IPS-11a (cell line): ENCODE data around the gene KIF4B.
"Not testable (repeated sequence)": the region's sequence is repeated elsewhere in the genome, so short reads cannot be mapped to it uniquely, and the experiment has no call there.

Experiments used
- H3K4me3 ChIP-seq: one replicate; pipeline ENCODE4 v1.5.1; 2013; ENCODE audit warnings: low read depth, low read length, control low read depth

KIF4B gene

GRCh38 chr5:155013526-155013925 lies at the start of gene KIF4B:
Gene KIF4B (plus strand): TSS chr5:155013755. CDS start chr5:155013860, 105 bp downstream.
- H3K4me3 ChIP-seq: no peak within 1 kb of the TSS

- no peak overlapping the region for H3K4me3 ChIP-seq
Measured at GRCh38 chr5:154966081-154966841, 47.3 kb upstream of the KIF4B start.

DNA sequence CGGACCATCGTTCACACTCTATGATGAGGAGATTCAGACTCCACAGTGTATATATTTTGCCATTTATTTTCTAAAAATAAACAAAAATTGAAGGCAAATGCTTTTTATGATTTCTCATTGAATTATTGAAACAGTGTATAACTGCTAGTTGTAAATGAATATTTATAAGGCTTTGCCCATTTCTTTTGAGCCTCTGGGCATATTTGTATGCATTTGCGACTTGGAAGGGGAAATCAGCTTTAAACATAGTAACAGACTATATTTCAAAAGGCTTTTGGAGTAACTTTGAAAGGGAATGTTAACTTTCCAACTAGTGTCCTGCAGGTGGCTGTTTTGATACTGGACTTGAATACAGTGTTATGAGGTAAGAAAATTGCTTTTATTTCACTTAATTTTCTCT lies 46.7 kb upstream of the KIF4B start:
- no peak overlapping the region for H3K4me3 ChIP-seq

DNA sequence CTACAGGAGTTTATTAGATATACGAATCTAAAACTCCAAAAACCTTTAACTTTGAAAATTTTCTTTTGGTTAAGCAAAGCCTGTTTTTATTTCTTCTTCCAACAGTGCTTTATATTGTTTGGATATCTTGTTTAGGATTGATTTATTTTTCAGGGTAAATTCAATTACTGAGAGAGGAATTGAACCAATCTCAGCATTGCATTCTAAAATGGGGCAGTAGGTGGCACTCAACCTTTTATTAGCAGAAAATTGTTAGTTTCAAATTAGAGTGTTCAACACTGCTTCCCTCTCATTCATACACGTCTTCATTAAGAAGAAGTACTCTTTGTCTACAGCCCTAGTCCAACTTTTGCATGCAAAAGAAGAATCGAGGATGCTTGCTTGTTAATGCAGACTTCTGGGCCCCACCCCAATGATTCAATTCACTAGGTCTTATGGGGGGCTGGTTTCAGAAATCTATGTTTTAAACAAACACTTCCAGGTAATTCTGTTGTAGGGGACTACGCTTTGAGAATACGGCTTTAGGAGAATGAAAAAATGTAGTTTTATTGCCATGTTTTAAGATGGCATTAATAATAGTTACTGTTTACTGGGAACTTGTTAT lies 46.0 kb upstream of the KIF4B start:
- H3K4me3 ChIP-seq: no peak overlapping the region

- H3K4me3 ChIP-seq: no peak overlapping the region
Measured at GRCh38 chr5:154968953-154969352, 44.6 kb upstream of the KIF4B start.

DNA sequence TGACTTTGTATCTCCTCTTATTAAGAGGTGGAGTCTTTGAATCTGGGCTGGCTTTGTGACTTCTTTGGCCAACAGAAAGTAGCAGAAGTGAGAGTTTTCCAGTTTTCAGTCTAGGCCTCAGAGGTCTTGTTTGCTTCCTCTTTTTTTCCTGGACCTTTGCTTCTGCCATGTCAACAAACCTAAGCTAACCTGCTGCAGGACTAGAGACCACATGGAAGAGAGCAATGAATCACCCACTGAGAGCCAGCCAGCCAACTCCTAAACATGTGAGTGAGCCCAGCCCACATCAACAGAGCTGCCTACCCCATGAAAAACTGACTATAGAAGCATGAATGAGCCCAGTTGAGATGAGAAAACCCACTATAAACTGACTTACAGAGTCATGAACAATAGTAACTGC lies 42.8 kb upstream of the KIF4B start:
- H3K4me3 ChIP-seq: no peak overlapping the region

GRCh38 chr5:154971501-154971900 lies 42.1 kb upstream of the KIF4B start:
- H3K4me3 ChIP-seq: no peak overlapping the region

GRCh38 chr5:154972476-154973080 lies 41.0 kb upstream of the KIF4B start:
- no peak overlapping the region for H3K4me3 ChIP-seq

GRCh38 chr5:154976082-154976481 lies 37.5 kb upstream of the KIF4B start:
- not testable (repeated sequence) for H3K4me3 ChIP-seq

DNA sequence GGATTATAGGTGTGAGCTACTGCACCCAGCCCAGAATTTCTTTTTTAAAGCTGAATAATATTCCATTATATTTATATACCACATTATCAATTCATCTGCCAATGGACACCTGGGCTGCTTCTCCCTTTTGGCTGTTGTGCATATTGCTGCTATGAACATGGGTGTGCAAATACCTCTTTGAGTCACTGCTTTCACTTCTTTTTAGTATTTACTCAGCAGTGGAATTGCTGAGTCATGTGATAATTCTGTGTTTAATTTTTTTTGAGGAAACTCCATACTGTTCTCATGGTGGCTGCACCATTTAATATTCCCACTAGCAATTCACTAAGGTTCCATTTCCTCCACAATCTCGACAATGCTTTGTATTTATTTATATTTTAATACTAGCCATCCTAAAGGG lies 36.1 kb upstream of the KIF4B start:
- H3K4me3 ChIP-seq: no peak overlapping the region

DNA sequence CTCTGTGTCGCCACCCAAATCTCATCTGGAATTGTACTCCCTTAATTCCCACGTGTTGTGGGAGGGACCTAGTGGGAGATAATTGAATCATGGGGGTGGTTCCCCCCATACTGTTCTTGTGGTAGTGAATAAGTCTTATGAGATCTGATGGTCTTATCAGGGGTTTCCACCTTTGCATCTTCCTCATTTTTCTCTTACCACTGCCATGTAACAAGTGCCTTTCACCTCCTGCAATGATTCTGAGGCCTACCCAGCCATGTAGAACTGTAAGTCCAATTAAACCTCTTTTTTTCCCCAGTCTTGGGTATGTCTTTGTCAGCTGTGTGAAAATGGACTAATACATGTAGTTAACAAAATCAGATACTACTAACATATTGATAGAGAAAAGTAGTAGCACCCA lies 35.3 kb upstream of the KIF4B start:
- H3K4me3 ChIP-seq: not testable (repeated sequence)

GRCh38 chr5:154984946-154985516 lies 28.5 kb upstream of the KIF4B start:
- no peak overlapping the region for H3K4me3 ChIP-seq

DNA sequence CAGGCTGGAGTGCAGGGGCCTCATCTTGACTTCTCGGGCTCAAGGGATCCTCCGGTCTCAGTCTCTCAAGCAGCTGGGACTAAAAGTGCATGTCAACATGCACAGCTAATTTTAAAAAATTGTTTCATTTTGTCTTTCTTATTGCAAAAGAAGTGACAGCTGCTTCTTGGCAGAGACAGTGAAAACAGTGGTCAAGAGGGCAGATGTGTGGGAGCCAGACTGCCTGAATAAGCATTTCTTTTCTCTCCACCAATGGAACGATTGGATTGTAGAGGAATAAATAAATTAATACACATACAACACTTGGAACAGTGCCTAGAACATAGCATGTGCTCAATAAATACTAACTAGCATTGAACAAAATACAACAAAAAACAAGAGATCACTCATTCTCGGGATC lies 27.4 kb upstream of the KIF4B start:
- H3K4me3 ChIP-seq: no peak overlapping the region

GRCh38 chr5:154989626-154990025 lies 23.9 kb upstream of the KIF4B start:
- H3K4me3 ChIP-seq: no peak overlapping the region

GRCh38 chr5:154993461-154993860 lies 20.1 kb upstream of the KIF4B start:
- H3K4me3 ChIP-seq: no peak overlapping the region

GRCh38 chr5:154995679-154996078 lies 17.9 kb upstream of the KIF4B start:
- H3K4me3 ChIP-seq: no peak overlapping the region

DNA sequence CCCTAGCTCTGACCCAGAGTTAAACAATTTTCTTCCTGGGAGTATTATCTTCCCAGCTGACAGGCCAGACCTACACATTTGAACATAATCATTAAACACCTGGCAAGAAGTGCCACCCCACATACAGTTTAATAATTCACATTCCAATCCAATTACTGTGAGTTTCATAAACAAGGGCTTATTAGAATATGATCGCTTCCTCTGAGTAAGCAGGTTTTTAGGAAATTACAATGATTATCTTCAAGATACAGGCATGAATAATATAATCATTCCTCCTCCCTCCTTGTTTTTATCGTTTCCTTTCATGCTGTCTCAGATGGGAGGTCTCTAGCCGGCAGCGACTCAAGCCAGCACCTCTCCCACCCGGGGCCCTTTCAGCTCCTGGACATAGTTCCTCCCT lies 15.8 kb upstream of the KIF4B start:
- no peak overlapping the region for H3K4me3 ChIP-seq

- no peak overlapping the region for H3K4me3 ChIP-seq
Measured at GRCh38 chr5:154999865-155000264, 13.7 kb upstream of the KIF4B start.

DNA sequence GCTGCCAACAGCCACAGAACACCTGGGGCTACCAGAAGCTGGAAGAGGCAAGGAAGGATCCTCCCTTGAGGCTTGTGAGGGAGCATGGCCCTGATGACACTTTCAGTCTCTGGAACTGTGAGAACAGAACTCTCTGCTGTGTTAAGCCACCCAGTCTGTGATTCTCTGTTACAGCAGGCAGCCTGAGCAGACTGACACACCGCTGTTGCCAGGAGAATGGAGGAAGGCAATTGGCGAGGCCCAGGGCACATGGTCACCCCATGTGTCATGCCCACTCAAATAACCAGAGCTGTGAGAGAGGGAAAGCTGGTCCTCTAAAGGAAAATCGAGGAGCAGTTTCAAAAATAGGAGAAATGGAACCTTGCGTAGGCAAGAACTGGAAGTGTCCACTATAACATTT lies 12.0 kb upstream of the KIF4B start:
- no peak overlapping the region for H3K4me3 ChIP-seq

GRCh38 chr5:155002722-155003121 lies 10.8 kb upstream of the KIF4B start:
- H3K4me3 ChIP-seq: not testable (repeated sequence)

GRCh38 chr5:155004138-155004744 lies 9.3 kb upstream of the KIF4B start:
- H3K4me3 ChIP-seq: no peak overlapping the region

DNA sequence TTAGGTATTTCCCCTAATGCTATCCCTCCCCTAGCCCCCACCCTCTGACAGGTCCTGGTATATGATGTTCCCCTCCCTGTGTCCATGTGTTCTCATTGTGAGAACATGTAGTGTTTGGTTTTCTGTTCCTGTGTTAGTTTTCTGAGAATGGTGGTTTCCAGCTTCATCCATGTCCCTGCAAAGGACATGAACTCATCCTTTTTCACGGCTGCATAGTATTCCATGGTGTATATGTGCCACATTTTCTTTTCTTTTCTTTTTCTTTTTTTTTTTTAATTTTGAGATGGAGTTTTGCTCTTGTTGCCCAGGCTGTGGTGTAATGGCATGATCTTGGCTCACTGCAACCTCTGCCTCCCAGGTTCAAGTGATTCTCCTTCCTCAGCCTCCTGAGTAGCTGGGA lies 7.3 kb upstream of the KIF4B start:
- not testable (repeated sequence) for H3K4me3 ChIP-seq
